BE2C (cell line): ENCODE measurements around the gene MECP2.

ENCODE experiments used
- DNase-seq: peaks from one replicate; pipeline ENCODE4 v3.0.0-alpha.2; 2020
- H3K27me3 ChIP-seq: fragments of 250-450 bp; sonication (Bioruptor Pico); 2 replicates; pipeline ENCODE4 v1.5.1; 2020; ENCODE audit warnings: mild to moderate bottlenecking
- H3K36me3 ChIP-seq: fragments of 250-450 bp; sonication (Bioruptor Pico); 2 replicates; pipeline ENCODE4 v1.5.1; 2020; ENCODE audit warnings: mild to moderate bottlenecking
- H3K4me1 ChIP-seq: fragments of 250-450 bp; sonication (Bioruptor Pico); 2 replicates; pipeline ENCODE4 v1.5.1; 2020
- H3K4me3 ChIP-seq: 2 replicates; pipeline ENCODE4 v1.5.1; 2011; ENCODE audit warnings: low read depth, low read length
- H3K9me3 ChIP-seq: fragments of 250-450 bp; sonication (Bioruptor Pico); 2 replicates; pipeline ENCODE4 v1.5.1; 2020
- CTCF ChIP-seq: IDR thresholded peaks from 2 replicates; pipeline ENCODE4 v1.5.1; 2012; ENCODE audit warnings: mild to moderate bottlenecking, low read depth, low read length

MECP2 gene

GRCh38 chrX:154138857-154139256 is 41.3 kb upstream of the MECP2 start:
- Histone ChIP-seq H3K36me3 (no peaks in the 10 kb centered on the region), H3K4me1 (no peaks in the 10 kb centered on the region), H3K4me3 (no peak overlapping the region), H3K27me3 (no peaks in the 10 kb centered on the region), H3K9me3 (no peaks in the 10 kb centered on the region)
- no peak for DNase-seq
- TF ChIP-seq CTCF, result no peak

GRCh38 chrX:154136627-154137161 is 39.2 kb upstream of the MECP2 start:
- H3K27me3 ChIP-seq, result no peaks in the 10 kb centered on the region
- peak; percentile 64 for TF ChIP-seq CTCF
- H3K4me3 ChIP-seq, result peak overlapping the region; percentile 40
- H3K4me1 ChIP-seq, result no peaks in the 10 kb centered on the region
- no peaks in the 10 kb centered on the region for H3K9me3 ChIP-seq
- peak; percentile 86 for DNase-seq
- no peaks in the 10 kb centered on the region for H3K36me3 ChIP-seq

- no peak overlapping the region for H3K4me3 ChIP-seq
- no peaks in the 10 kb centered on the region for H3K9me3 ChIP-seq
- no peaks in the 10 kb centered on the region for H3K27me3 ChIP-seq
- DNase-seq, result no peak
- no peaks in the 10 kb centered on the region for H3K4me1 ChIP-seq
- TF ChIP-seq CTCF, result no peak
- no peaks in the 10 kb centered on the region for H3K36me3 ChIP-seq
These were observed 38.1 kb upstream of the MECP2 start for GRCh38 chrX:154135458-154136229.

GRCh38 chrX:154132366-154132765 is 34.8 kb upstream of the MECP2 start:
- Histone ChIP-seq H3K36me3 (no peaks in the 10 kb centered on the region), H3K27me3 (no peaks in the 10 kb centered on the region), H3K4me3 (no peak overlapping the region), H3K4me1 (no peaks in the 10 kb centered on the region), H3K9me3 (no peaks in the 10 kb centered on the region)
- DNase-seq, result no peak
- no peak for TF ChIP-seq CTCF

GRCh38 chrX:154131955-154132354 is 34.4 kb upstream of the MECP2 start:
- no peaks in the 10 kb centered on the region for H3K27me3 ChIP-seq
- H3K4me1 ChIP-seq, result no peaks in the 10 kb centered on the region
- no peak for DNase-seq
- H3K36me3 ChIP-seq, result no peaks in the 10 kb centered on the region
- no peak overlapping the region for H3K4me3 ChIP-seq
- H3K9me3 ChIP-seq, result no peaks in the 10 kb centered on the region
- TF ChIP-seq CTCF, result no peak

GRCh38 chrX:154126101-154126500 is 28.6 kb upstream of the MECP2 start:
- no peak overlapping the region for H3K4me3 ChIP-seq
- H3K4me1 ChIP-seq, result no peaks in the 10 kb centered on the region
- no peak for TF ChIP-seq CTCF
- DNase-seq, result no peak
- H3K27me3 ChIP-seq, result no peaks in the 10 kb centered on the region
- H3K9me3 ChIP-seq, result no peaks in the 10 kb centered on the region
- no peaks in the 10 kb centered on the region for H3K36me3 ChIP-seq
